Peyer's patch (tissue), 4 donors: ENCODE data around the gene SUPT5H.

Experiments used
- POLR2A ChIP-seq, 2 donors: fragments of 450-650 bp; IDR thresholded peaks; one replicate each; pipeline ENCODE4 v1.5.1; 2017; ENCODE audit warnings: antibody characterized with exemption in 2 of 2, mild to moderate bottlenecking in 2 of 2, moderate library complexity in 2 of 2
- TF ChIP-seq, protein P1 (sequence below), 6 experiments: fragments of 450-650 bp in 4 of 6; fragments of 200-600 bp in 2 of 6; sonication (generic) in 1 of 6; IDR thresholded peaks; one replicate each; pipeline ENCODE4 v1.5.1; 2017 to 2019; ENCODE audit warnings: antibody characterized with exemption in 6 of 6, mild to moderate bottlenecking in 3 of 6, moderate library complexity in 1 of 6

DNA sequence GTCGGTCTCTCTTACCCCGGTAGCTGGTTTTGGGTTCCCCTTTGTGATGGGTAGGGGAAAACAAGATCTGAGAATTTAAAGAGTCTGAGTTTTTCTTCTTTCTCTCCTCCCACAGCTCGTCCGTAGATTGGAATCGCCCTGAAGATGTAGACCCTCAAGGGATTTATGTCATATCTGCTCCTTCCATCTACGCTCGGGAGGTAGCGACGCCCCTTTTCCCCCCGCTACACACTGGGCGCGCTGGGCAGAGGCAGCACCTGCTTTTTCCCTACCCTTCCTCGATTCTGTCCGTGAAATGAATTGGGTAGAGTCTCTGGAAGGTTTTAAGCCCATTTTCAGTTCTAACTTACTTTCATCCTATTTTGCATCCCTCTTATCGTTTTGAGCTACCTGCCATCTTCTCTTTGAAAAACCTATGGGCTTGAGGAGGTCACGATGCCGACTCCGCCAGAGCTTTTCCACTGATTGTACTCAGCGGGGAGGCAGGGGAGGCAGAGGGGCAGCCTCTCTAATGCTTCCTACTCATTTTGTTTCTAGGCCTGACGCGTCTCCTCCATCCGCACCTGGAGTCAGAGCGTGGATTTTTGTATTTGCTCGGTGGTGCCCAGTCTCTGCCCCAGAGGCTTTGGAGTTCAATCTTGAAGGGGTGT is 62.5 kb downstream of the SUPT5H start:
- TF ChIP-seq, protein P1, sequence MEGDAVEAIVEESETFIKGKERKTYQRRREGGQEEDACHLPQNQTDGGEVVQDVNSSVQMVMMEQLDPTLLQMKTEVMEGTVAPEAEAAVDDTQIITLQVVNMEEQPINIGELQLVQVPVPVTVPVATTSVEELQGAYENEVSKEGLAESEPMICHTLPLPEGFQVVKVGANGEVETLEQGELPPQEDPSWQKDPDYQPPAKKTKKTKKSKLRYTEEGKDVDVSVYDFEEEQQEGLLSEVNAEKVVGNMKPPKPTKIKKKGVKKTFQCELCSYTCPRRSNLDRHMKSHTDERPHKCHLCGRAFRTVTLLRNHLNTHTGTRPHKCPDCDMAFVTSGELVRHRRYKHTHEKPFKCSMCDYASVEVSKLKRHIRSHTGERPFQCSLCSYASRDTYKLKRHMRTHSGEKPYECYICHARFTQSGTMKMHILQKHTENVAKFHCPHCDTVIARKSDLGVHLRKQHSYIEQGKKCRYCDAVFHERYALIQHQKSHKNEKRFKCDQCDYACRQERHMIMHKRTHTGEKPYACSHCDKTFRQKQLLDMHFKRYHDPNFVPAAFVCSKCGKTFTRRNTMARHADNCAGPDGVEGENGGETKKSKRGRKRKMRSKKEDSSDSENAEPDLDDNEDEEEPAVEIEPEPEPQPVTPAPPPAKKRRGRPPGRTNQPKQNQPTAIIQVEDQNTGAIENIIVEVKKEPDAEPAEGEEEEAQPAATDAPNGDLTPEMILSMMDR (IDR thresholded peaks at IDR 0.05) = no peak
- TF ChIP-seq POLR2A (IDR thresholded peaks at IDR 0.05) = no peak
